HG03571 (cell line): ENCODE measurements around the gene SPON1.
"Not testable (repeated sequence)": the region's sequence is repeated elsewhere in the genome, so short reads cannot be mapped to it uniquely, and the experiment has no call there.

ENCODE experiments used
- ATAC-seq: cut with Tn5 transposase; IDR thresholded peaks from one replicate; pipeline ENCODE4 v1.9.1; 2021; ENCODE audit not compliant: unreplicated experiment

Gene SPON1

DNA sequence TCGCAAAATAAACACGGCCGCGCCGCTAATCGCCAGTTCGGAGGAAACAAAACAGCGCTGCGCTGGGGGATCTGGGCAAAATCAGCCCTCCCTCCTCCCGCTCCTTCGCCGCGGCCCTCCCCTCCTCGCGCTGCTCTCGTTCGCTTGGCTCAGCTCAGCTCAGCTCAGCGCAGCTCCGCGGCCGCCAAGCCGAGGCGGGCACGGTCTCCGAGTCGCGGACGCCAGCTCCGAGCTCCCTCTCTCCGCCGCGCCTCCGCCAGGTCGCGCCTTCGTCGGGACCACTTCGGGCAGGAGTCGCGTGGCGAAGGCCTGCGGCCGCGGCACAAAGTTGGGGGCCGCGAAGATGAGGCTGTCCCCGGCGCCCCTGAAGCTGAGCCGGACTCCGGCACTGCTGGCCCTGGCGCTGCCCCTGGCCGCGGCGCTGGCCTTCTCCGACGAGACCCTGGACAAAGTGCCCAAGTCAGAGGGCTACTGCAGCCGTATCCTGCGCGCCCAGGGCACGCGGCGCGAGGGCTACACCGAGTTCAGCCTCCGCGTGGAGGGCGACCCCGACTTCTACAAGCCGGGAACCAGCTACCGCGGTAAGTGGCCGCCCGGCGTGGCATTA is at the start of gene SPON1:
TSS of gene SPON1 (plus strand) at position 162 of the 607 bp plus-strand sequence. CDS start at position 344, 182 bp downstream.
- no peak for ATAC-seq

DNA sequence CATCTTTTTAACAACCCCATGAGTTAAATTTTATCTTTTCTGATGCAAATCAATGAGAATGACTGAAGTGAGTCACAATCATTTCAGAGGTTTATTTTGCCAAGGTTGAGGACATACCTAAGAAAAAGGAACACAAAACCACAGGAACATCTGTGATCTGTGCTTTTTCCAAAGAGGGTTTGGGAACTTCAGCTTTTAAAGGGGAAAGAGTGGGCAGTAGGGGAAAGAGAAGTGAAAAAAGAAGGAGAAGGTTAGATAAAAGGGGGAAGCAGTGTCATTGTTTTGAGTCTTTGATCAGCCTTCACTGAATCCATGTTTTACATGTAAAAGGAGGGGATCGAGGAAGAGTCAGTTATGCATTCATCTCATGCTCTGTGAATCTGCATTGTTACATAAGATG is 45.3 kb upstream of the SPON1 start:
- no peak for ATAC-seq

DNA sequence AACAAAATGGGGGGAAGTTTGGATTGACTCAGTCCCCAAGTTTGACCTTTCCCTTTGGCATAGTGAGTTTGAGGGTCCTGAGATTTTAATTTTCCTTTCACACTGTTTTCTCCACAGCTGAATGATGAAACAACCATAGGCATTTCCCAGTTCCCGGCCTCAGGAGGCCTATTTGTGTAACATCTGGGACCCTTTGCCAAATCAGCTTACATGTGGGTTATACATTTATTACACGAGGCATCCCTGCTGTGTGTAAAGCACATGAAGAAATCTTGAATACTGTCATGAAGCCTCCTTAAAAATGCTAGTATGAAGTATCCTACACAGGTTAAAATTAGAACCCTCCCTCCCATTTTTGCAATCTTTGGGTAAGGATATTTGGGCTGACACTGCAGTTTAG is 44.6 kb upstream of the SPON1 start:
- ATAC-seq = no peak

DNA sequence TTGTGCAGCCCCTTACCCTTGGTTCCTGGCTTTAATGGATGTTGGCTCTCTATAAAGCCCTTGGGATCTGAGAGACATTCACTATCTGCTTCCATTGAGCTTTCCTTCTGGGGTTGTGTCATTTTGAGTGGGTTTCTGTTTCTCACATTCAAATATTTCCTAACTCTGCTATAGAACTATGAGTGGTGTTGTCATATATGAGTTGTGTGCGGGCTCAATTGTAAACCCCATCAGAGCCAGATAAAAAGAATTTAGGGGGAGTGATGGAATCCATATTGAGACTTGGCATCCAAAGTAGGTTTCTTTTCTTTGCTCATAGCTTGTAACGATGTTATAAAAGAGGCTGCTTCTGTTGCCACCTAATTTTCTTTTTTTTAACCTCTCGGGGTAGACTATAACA is 41.8 kb upstream of the SPON1 start:
- ATAC-seq = no peak

DNA sequence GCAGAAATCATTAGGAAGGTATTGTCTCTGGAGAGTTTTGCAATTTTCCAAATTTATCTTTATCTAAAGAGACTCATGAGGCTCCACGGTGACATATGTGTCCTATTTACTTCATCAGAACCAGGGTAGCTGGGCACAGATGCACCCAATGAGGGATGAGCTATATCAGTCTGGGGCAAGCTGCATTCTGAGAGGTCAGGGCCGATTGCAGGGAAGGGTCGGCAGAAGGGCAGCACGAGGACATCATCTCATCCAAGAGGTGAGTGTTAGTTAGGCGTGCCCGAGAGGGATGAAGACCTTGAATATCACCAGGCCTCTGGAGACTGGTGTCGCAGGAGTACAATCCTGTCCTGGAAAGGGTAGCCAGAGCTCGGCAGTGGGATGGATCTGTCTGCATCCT is 41.0 kb upstream of the SPON1 start:
- ATAC-seq = no peak

DNA sequence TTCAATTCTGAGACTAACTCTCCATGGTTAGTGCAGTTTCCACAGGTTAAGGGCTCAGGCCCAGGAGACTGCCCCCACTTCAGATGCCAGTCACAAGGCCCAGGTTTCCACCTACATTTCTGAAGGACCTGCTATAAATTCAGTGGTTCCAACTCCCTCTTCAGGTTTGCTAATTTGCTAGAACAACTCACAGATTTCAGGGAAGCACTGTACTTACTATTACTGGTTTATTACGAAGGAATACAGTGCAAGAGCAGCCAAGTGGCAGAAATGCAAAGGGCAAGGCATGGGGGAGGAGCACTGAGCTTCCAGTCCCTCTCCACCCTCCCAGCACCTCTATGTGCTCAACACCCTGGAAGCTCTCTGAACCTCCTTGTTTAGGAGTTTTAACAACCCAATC is 39.3 kb upstream of the SPON1 start:
- ATAC-seq = no peak

DNA sequence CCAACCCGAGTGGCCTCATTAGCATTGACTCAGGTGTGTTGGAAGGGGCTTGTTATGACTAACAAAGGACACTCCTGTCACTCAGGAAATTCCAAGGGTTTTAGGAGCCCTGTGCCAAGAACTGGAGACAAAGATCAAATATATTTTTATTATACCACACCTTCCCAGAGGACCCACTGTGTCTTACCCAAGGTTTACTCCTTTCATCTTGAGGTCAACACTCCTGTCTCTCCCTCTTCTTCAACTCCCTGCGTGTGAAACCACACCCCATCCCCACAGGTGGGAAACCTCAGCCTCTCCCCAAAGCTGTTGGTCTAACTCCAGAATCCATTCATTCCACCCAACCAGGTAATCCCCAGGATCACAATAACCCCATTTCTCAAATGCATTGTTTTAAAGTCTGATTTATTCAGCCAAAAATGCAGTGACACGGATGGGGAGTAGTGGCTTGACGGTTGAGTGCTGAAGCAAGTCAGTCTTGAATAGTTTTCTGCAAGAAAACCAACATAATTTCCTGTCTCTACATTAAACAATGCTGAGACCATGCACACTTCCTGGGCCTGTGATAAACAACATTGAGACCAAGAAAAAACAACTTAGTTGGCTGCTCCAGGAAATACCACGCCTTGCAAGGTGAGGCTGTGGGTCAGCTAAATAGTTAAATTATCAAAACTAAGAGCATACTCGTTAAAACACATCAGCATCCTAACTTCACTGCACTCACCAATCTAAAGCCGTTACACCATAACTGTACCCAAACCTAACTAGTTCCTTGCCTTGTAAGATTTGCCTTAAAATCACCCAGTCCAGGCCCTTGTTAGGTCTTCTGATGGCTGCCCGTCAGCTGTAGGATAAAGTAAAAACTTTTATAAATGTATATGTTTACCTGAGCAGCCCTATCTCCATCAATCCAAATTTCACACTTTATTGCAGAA is 38.5 kb upstream of the SPON1 start:
- ATAC-seq = peak; percentile 97

DNA sequence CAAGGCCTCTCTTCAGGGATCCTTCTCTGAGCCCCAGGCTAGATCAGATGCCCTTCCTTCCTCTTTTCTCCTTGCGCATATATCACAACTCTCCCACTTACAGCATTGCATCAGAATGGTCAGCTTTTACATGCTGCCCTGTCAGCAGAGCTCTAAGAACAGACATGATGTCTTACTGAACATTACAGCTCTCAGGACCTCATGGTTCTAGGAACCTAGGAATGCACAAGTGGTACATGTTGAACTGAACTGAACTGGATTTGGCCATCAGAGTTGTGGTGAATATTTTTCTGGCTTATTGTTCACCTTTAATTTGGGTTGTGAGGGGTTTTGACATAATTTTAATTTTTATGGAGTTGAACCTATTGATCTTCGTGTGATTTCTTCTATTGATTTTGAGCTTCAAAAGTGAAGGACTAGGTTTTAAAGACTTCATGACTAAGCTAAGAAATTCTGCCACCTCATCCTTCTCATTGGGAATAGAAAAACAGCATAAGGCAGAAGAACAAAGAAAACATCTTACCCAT is 37.7 kb upstream of the SPON1 start:
- ATAC-seq = no peak

DNA sequence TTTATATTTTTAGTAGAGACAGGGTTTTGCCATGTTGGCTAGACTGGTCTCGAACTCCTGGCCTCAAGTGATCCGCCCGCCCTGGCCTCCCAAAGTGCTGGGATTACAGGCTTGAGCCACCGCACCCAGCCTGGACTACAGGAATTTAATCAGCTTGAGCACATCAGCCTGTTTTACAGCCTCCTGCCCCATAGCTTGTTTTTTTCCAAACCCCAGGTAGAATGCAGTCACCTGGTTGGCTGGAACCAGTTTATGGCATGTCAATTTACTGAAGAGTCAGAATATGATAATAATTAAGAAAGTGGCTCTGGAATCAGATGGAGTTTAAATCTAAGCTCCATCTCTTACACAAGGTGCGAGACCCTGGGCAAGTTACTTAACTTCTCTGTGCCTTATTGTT is 36.2 kb upstream of the SPON1 start:
- ATAC-seq = not testable (repeated sequence)

DNA sequence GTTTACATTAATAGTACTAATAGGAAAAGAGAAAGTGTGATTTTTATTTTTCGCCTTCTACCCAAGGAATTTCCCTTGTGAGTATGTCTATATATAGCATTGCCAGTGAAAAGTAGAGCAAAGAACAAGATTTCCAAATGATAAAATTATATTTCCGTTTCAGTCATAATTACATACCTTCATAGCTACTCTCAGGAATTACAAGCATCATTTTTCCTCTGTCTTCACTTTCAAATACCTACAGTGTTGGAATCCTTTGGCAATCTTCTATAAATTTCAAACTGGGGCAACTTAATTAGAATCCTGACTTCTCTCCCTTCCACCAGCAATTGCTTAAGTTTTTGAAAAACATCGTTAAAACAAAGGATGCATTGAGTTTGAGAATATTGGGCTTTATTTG is 35.5 kb upstream of the SPON1 start:
- ATAC-seq = no peak

DNA sequence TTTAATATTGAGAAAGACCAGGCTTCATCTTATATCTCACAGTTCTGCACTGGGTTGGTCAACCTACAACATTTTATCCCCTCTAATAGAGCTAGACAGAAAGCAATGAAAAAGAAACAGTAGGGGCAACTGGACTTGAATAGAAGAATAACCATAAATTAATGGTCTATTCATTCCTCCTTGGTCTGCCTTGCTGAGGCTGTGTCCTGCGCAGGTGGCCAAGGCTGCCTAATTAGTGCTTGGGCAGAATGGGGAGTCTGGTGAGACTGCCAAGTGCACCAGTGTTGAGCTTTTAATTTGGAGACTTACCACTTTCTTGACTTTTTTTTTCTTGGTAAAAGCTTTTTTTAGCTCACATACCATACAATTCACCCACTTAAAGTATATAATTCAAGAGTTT is 35.0 kb upstream of the SPON1 start:
- no peak for ATAC-seq

DNA sequence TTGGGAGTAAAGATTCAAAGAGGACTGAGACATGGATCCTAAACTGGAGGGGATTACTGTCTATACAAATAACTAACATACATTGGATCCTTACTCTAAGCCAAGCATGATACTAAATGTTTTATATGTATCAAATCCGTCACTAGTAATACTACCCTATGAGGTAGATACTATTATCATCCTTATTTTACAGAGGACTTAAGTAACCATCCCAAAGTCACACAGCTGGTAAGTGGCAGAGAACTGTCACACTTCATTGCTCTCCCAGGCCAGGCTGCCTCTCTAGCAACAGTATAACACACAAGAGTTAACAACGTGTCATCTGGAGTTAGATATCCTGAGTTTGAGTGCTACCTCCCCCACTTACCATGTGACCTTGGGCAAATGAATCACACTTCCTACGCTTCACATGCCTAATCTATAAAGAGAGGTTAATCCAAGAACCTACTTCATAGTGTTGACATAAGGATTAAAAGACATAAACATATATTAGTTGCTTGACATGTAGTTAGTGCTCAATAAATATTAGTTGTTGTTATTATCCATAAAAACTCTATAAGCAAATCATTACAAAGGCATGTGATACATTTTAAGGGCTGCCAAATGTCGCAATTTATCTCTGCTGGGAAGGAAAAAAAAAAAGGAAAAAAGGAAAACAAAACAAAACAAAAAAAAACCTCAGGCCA is 33.8 kb upstream of the SPON1 start:
- no peak for ATAC-seq

DNA sequence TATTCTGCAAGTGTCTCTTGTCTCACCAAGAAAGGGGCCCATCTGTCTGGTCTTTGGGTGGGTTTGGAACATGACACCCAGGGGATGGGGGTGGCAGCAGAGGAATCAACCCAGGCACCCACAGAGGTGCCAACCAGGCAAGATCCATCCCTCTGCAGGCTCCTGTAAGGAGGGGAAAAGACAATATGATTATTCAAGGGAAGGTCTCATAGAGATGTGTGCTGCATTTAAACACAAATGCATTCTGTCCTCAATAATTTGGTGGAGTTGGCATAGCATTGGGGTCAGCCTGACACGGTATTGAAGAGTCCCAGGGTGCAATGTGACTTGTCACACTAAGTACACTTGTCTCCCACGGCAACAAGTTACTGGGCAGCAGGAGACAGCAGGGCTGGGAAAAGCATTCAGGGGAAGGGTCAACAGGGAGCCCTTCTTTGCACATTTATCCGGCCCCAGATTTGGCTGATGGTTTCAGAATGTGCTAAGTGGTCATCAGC is 33.1 kb upstream of the SPON1 start:
- no peak for ATAC-seq

DNA sequence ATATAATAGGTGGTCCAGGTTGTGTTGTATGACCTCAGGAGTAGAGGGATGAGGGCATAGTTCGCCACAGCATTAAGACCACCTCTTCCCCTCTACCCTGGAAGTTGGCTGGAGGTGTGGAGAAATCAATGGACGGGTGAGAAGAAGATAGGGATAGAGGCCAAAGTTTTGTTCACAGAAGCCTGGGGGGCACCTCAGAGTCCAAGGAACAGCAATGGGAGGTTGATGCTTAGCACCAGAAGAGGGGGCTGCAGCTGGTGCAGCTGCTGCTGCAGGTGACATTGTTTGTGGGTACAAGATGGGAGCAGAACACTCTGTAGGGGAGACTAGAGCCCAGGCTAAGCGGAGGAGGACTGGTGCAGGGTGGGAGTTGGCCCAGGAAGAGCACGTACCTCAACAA is 31.2 kb upstream of the SPON1 start:
- ATAC-seq = no peak

DNA sequence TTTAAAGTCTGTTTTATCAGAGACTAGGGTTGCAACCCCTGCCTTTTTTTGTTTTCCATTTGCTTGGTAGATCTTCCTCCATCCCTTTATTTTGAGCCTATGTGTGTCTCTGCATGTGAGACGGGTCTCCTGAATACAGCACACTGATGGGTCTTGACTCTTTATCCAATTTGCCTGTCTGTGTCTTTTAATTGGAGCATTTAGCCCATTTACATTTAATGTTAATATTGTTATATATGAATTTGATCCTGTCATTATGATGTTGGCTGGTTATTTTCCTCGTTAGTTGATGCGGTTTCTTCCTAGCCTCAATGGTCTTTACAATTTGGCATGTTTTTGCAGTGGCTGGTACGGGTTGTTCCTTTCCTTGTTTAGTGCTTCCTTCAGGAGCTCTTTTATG is 25.4 kb upstream of the SPON1 start:
- not testable (repeated sequence) for ATAC-seq

DNA sequence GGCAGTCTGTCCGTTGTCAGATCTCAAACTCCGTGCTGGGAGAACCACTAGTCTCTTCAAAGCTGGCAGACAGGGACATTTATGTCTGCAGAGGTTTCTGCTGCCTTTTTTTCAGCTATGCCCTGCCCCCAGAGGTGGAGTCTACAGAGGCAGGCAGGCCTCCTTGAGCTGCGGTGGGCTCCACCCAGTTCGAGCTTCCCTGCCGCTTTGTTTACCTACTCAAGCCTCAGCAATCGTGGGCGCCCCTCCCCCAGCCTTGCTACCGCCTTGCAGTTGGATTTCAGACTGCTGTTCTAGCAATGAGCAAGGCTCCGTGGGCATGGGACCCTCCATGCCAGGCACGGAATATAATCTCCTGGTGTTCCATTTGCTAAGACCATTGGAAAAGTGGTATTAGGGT is 23.7 kb upstream of the SPON1 start:
- ATAC-seq = not testable (repeated sequence)

DNA sequence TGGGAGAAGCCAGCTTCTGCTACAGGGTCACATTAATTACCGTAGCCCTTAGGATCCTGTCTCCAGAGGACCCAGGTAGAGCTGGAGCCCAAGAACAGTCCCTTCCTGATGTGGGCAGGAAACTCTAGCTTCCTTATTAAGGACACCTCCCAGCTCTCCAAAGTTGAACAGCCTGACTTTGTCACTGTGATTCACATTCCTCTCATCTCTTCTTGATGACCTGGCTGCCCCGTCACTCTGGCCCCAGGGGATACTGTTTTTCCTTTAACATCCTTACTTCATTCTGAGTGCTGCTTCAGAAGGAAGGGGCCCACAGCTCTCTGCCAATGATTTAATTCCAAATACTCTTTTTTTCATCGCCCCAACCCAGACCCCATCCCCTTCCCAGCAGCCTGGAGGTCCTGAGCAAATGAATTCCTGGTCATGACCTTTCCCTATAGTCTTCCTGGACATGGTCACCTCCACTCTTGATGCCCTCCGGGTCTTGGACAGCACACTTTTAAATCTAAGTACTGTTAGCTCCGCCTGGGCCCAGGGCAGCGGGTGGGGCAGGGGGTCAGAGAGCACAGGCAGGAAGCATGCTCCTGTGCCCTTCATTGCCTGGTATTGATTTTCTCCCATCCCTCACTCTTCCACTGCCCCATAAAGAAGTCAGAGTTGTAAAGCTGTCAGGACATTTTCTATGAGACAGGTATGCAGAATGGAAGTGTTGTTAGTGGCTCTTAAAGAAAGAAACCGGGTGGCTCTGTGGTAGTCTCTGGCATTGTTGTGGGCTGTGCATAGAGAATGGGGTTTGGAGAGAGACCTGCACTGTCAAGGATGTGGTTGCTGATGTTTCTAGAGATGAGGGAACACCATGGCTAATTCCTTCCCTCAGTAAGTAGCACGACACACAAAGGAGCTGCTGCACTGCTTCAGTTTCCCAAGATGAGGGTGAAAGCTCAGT is 22.3 kb upstream of the SPON1 start:
- ATAC-seq = no peak

DNA sequence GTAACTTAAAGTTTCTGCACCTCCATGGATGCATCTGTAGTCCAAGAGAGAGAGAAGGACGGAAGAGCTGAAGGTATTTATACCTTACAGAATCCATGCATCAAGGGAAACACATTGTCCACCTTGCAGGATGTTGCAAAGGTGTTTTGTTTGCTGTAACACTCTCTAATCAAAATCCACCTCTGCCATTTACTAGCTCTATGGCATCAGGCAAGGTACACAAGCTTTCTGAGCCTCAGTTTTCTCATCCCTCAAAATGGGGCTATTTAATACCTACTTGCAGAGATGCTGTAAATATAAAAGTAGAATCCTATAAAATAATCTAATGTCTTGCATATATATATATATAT is 21.6 kb upstream of the SPON1 start:
- ATAC-seq = no peak

DNA sequence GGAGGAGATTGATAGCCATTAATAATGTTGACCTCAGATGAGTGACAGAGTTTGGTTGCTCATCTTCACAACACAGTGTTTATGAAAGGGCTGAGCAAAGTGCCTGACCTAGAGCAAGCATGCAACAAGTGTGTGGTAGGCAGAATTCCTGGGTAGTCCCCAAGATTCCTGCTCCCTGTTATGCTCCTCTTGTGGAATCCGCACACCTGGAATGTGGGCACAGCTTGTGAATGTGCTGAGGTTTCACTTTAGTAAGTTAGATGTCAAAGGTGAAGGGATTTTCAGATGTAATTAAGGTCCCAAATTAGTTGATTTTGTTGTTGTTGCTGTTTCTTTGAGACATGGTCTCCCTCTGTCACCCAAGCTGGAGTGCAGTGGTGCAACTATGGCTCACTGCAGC is 20.7 kb upstream of the SPON1 start:
- ATAC-seq = no peak

DNA sequence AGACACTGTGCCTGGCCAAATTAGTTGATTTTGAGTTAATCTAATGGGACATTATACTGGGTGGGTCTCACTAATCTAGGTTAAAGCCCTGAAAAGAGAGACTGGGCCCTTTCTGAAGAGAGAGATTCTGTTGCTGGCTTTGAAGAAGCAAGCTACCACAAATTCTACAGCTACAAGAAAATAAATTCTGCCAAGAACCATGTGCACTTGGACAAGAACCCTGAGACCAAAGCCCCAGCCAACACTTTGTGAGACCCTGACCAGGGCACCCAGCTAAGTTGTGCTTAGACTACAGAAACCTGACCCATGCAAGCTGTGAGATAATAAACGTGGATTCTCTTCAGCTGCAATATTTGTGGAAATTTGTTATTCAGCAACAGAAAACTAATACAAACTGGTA is 20.1 kb upstream of the SPON1 start:
- ATAC-seq = no peak
